ENCODE measurements around the gene DCST2. TPM values are rescaled to one million over a fixed set of nuclear protein-coding genes. Genes with fewer than 3 reads are reported as not detected.
"Not testable (repeated sequence)": the region's sequence is repeated elsewhere in the genome, so short reads cannot be mapped to it uniquely, and the experiment has no call there.

Gene DCST2
- polyA plus RNA-seq, 2 of the 4 experiments (the other 2 are of a cell fraction), result 0.23 to 1.0 TPM

DNA sequence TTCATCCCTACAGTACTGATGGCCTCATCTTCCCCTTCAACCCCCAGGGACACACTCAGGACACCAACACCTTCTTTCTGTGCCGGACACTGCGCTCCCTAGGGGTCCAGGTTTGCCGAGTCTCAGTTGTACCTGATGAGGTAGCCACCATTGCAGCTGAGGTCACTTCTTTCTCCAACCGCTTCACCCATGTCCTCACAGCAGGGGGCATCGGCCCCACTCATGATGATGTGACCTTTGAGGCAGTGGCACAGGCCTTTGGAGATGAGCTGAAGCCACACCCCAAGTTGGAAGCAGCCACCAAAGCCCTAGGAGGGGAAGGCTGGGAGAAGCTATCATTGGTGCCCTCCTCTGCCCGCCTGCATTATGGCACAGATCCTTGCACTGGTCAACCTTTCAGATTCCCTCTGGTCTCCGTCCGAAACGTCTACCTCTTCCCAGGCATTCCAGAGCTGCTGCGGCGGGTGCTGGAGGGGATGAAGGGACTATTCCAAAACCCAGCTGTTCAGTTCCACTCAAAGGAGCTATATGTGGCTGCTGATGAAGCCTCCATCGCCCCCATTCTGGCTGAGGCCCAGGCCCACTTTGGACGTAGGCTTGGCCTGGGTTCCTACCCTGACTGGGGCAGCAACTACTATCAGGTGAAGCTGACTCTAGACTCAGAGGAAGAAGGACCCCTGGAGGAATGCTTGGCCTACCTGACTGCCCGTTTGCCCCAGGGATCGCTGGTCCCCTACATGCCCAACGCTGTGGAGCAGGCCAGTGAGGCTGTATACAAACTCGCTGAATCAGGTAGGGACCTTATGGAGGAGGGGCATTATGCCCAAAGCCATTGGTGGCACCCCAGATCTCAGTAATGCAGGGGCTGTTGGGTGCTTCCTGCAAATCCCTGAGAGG is 45.3 kb downstream of the DCST2 start:
- Histone ChIP-seq H3K4me1 (peaks cover 22% of the 10 kb centered on the region; the same call in 2 of the 3 replicates), H3K9me3 (no peaks in the 10 kb centered on the region), H3K4me2 (no peak overlapping the region), H3K27ac (no peak overlapping the region), H3K4me3 (no peak overlapping the region)
- DNase-seq (ENCODE audit: low read depth in 1 of 2, low spot score in 1 of 2) (no peak), FAIRE-seq (no peak), ATAC-seq (no peak)
- POLR2A ChIA-PET, result interaction anchor here (0.5 to 0.9 kb wide), 3 partner anchors 11 to 52 kb away, joined by 3 read pairs; no protein-coding TSS in a partner anchor
- CTCF ChIA-PET, result interaction anchor here (0.9 to 1.6 kb wide), 3 partner anchors 97 to 319 kb away, joined by 3 read pairs; no protein-coding TSS in a partner anchor
- 89% methylated on average over 17 of the region's 17 CpGs for WGBS (ENCODE audit: missing lambda C conversion rate)
- TF ChIP-seq, protein P1, sequence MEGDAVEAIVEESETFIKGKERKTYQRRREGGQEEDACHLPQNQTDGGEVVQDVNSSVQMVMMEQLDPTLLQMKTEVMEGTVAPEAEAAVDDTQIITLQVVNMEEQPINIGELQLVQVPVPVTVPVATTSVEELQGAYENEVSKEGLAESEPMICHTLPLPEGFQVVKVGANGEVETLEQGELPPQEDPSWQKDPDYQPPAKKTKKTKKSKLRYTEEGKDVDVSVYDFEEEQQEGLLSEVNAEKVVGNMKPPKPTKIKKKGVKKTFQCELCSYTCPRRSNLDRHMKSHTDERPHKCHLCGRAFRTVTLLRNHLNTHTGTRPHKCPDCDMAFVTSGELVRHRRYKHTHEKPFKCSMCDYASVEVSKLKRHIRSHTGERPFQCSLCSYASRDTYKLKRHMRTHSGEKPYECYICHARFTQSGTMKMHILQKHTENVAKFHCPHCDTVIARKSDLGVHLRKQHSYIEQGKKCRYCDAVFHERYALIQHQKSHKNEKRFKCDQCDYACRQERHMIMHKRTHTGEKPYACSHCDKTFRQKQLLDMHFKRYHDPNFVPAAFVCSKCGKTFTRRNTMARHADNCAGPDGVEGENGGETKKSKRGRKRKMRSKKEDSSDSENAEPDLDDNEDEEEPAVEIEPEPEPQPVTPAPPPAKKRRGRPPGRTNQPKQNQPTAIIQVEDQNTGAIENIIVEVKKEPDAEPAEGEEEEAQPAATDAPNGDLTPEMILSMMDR (IDR thresholded peaks at IDR 0.05), result 0 out of 3 replicates have a peak, but pooled peaks have one; percentile 5
- TF ChIP-seq NR3C1 (IDR thresholded peaks at IDR 0.05), result no peak

DNA sequence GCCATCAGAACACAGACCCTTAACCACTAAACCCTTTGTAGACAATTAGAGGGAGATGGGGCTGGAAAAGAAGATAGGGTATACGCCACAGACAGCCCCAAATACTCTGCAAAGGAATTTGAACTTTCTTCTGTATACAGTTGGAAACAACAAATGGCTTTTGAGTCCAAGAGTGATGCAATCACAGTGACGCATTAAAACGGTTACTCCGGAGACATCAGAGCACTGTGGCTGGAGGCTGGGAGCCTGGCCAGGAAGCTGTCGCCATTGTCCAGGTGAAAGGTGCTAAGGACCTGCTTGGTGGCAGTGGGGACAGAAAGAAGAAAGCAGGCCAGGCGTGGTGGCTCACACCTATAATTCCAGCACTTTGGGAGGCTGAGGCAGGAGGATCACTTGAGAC is 46.3 kb downstream of the DCST2 start:
- Histone ChIP-seq H3K4me2 (no peak overlapping the region), H3K9me3 (no peaks in the 10 kb centered on the region), H3K27ac (peak overlapping the region in 1 of 2 experiments; percentile 45; a peak in 2 of 6 replicates), H3K4me1 (peaks cover 20% of the 10 kb centered on the region), H3K4me3 (no peak overlapping the region)
- no peak for DNase-seq (ENCODE audit: low read depth in 1 of 2, low spot score in 1 of 2)
- 87% methylated on average over 6 of the region's 6 CpGs for WGBS (ENCODE audit: missing lambda C conversion rate)
- POLR2A ChIA-PET, result interaction anchor here (0.9 to 1.1 kb wide), 2 partner anchors 14 kb away, joined by 3 read pairs; no protein-coding TSS in a partner anchor
- CTCF ChIA-PET, result interaction anchor here (0.6 to 1.6 kb wide), 4 partner anchors 98 to 588 kb away, joined by 3 read pairs; no protein-coding TSS in a partner anchor
- FAIRE-seq, result no peak
- TF ChIP-seq FOSL2 (IDR thresholded peaks at IDR 0.05), result no peak
- no peak for TF ChIP-seq FOSL2 (CRISPR knock-in tag; IDR thresholded peaks at IDR 0.05)
- TF ChIP-seq PHF8 (IDR thresholded peaks at IDR 0.05; ENCODE audit: borderline replicate concordance, low read depth), result no peak
- TF ChIP-seq NPAS2 (CRISPR knock-in tag; IDR thresholded peaks at IDR 0.05; ENCODE audit: borderline replicate concordance), result no peak
- TF ChIP-seq MYC (IDR thresholded peaks at IDR 0.05; ENCODE audit: borderline replicate concordance, low read length), result no peak
- no peak for TF ChIP-seq POLR2AphosphoS2 (conservative IDR thresholded peaks at IDR 0.05; ENCODE audit: low read length)
- no peak for TF ChIP-seq HOXB5 (CRISPR knock-in tag; IDR thresholded peaks at IDR 0.05)
- no peak for TF ChIP-seq FOXS1 (CRISPR knock-in tag; IDR thresholded peaks at IDR 0.05)
- TF ChIP-seq EHMT2 (IDR thresholded peaks at IDR 0.05; ENCODE audit: low read depth), result no peak
- TF ChIP-seq TP53 (CRISPR knock-in tag; IDR thresholded peaks at IDR 0.05), result no peak
- TF ChIP-seq JUN (IDR thresholded peaks at IDR 0.05), result no peak
- no peak for TF ChIP-seq CEBPB (IDR thresholded peaks at IDR 0.05)
- no peak for TF ChIP-seq HOXA7 (CRISPR knock-in tag; IDR thresholded peaks at IDR 0.05)
- TF ChIP-seq SREBF2 (IDR thresholded peaks at IDR 0.05), result no peak
- TF ChIP-seq EHF (CRISPR knock-in tag; IDR thresholded peaks at IDR 0.05), result no peak
- TF ChIP-seq EP300 (IDR thresholded peaks at IDR 0.05), result no peak
- no peak for TF ChIP-seq MAFK (IDR thresholded peaks at IDR 0.05; ENCODE audit: partially characterized antibody)
- TF ChIP-seq ZC3H11A (IDR thresholded peaks at IDR 0.05), result no peak
- no peak for TF ChIP-seq SMC3 (IDR thresholded peaks at IDR 0.05)
- ATAC-seq, result no peak

DNA sequence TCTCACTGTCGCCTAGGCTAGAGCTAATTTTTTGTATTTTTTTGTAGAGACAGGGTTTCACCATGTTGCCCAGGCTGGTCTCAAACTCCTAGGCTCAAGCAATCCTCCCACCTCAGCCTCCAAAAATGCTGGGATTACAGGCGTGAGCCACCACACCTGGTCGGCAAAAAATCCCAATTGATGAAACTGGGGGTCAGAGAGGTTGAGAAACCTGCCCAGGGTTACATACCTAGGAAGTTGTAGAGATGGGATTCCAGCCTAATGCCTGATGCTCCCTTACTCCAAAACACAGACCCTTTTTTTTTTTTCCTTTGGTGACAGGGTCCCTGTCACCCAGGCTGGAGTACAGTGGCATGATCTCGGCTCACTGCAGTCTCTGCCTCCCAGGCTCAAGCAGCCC is 46.8 kb downstream of the DCST2 start:
- WGBS (ENCODE audit: missing lambda C conversion rate), result 91% methylated on average over 4 of the region's 4 CpGs
- DNase-seq (ENCODE audit: low read depth in 1 of 2, low spot score in 1 of 2); H3K4me2 ChIP-seq; ATAC-seq; FAIRE-seq; H3K9me3 ChIP-seq; H3K4me3 ChIP-seq: not testable (repeated sequence)
- ChIA-PET CTCF (interaction anchor here (1.2 kb wide), 1 partner anchor 105 kb away, joined by 3 read pairs; no protein-coding TSS in a partner anchor), POLR2A (interaction anchor here (1.1 kb wide), 1 partner anchor 13 kb away, joined by 3 read pairs; no protein-coding TSS in a partner anchor)
- Histone ChIP-seq H3K4me1 (peaks cover 21% of the 10 kb centered on the region), H3K27ac (peak overlapping the region in 1 of 2 experiments; percentile 45; a peak in 1 of 6 replicates)

All from A549 (cell line).